ENCODE data around the gene C1orf116.

Gene C1orf116

DNA sequence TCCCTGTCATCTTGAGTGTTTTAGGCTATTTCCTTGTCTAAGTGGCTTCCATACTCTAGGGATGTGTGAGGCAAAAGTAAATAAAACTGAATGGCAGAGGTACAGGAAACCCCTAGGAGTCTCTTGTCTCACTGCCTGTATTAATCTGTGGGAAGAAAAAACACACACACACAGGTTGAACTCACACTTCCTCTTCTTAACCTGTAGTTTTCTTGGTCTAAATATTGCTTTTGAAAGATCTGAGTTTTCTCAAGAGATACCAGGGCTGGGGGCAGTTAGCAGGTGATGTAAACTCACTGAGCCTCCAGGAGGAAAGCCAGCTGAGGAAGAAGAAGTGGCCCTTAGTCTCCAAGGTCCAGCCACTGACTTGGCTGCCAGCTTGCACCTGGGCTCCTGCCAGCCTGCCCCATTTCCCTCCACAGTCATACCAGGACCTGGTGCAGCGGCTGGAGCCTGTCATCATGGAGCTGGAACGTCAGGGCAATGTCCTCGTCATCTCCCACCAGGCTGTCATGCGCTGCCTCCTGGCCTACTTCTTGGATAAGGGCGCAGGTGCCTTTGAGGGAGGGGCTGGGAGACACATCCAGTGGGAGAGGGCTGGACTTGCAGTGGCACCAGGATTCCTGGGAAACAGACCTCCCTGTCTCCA, 37.4 kb upstream of the C1orf116 start:
- no peak for DNase-seq (ENCODE audit: low spot score in 2 of 2)
- in situ Hi-C loops (cut with MboI; ENCODE audit: low sequenced_read_pairs): no loop called here
- Histone ChIP-seq H3K36me3 (replicated peaks) (no peaks in the 10 kb centered on the region), H3K27me3 (ENCODE audit: low read depth) (no peaks in the 10 kb centered on the region), H3K4me1 (no peaks in the 10 kb centered on the region), H3K4me3 (no peak overlapping the region), H3K9me3 (no peaks in the 10 kb centered on the region)

- no peaks in the 10 kb centered on the region for H3K27me3 ChIP-seq (ENCODE audit: low read depth)
- H3K36me3 ChIP-seq (replicated peaks): no peaks in the 10 kb centered on the region
- in situ Hi-C loops (cut with MboI; ENCODE audit: low sequenced_read_pairs): no loop called here
- H3K4me1 ChIP-seq: no peaks in the 10 kb centered on the region
- no peaks in the 10 kb centered on the region for H3K9me3 ChIP-seq
- DNase-seq (ENCODE audit: low spot score in 2 of 2): no peak
- no peak overlapping the region for H3K4me3 ChIP-seq
Measured at GRCh38 chr1:207069061-207069460, 36.5 kb upstream of the C1orf116 start.

GRCh38 chr1:207067665-207068064, 35.1 kb upstream of the C1orf116 start:
- no peaks in the 10 kb centered on the region for H3K9me3 ChIP-seq
- H3K4me1 ChIP-seq: no peaks in the 10 kb centered on the region
- no peaks in the 10 kb centered on the region for H3K27me3 ChIP-seq (ENCODE audit: low read depth)
- in situ Hi-C loops (cut with MboI; ENCODE audit: low sequenced_read_pairs): no loop called here
- no peaks in the 10 kb centered on the region for H3K36me3 ChIP-seq (replicated peaks)
- no peak overlapping the region for H3K4me3 ChIP-seq
- no peak for DNase-seq (ENCODE audit: low spot score in 2 of 2)

DNA sequence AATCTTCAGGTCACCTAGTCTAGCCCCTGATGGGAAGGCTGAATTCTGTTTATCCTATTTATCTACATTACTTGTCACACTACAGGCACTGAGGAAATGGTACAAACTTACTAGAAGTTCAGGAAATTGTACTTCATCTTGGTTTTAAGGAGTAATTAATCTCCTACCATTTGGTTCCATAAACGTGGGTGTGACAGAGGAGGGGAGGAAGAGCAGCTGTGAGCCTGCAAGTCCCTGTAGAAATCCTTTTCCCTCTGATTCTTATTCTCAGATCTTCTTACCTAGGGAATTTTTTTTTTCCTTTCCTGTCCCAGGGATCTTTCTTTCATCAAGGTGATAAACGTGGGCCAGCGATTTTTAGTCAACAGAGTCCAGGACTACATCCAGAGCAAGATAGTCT, 34.6 kb upstream of the C1orf116 start:
- no peaks in the 10 kb centered on the region for H3K36me3 ChIP-seq (replicated peaks)

GRCh38 chr1:207064561-207064960, 32.0 kb upstream of the C1orf116 start:
- DNase-seq (ENCODE audit: low spot score in 2 of 2): no peak
- H3K4me1 ChIP-seq: no peaks in the 10 kb centered on the region
- H3K9me3 ChIP-seq: no peaks in the 10 kb centered on the region
- in situ Hi-C loops (cut with MboI; ENCODE audit: low sequenced_read_pairs): no loop called here
- H3K36me3 ChIP-seq (replicated peaks): no peaks in the 10 kb centered on the region
- no peaks in the 10 kb centered on the region for H3K27me3 ChIP-seq (ENCODE audit: low read depth)
- no peak overlapping the region for H3K4me3 ChIP-seq

More for the DNA sequence above, 34.6 kb upstream of the C1orf116 start:
- in situ Hi-C loops (cut with MboI; ENCODE audit: low sequenced_read_pairs): no loop called here
- DNase-seq (ENCODE audit: low spot score in 2 of 2): no peak
- Histone ChIP-seq H3K4me1 (no peaks in the 10 kb centered on the region), H3K9me3 (no peaks in the 10 kb centered on the region), H3K4me3 (no peak overlapping the region), H3K27me3 (ENCODE audit: low read depth) (no peaks in the 10 kb centered on the region)

GRCh38 chr1:207063014-207063413, 30.5 kb upstream of the C1orf116 start:
- Histone ChIP-seq H3K27me3 (ENCODE audit: low read depth) (no peaks in the 10 kb centered on the region), H3K9me3 (no peaks in the 10 kb centered on the region), H3K4me3 (no peak overlapping the region), H3K36me3 (replicated peaks) (no peaks in the 10 kb centered on the region), H3K4me1 (no peaks in the 10 kb centered on the region)
- DNase-seq (ENCODE audit: low spot score in 2 of 2): no peak
- in situ Hi-C loops (cut with MboI; ENCODE audit: low sequenced_read_pairs): no loop called here

GRCh38 chr1:207062058-207062457, 29.5 kb upstream of the C1orf116 start:
- no peaks in the 10 kb centered on the region for H3K9me3 ChIP-seq
- H3K4me3 ChIP-seq: no peak overlapping the region
- no peaks in the 10 kb centered on the region for H3K4me1 ChIP-seq
- H3K36me3 ChIP-seq (replicated peaks): no peaks in the 10 kb centered on the region
- H3K27me3 ChIP-seq (ENCODE audit: low read depth): no peaks in the 10 kb centered on the region
- in situ Hi-C loops (cut with MboI; ENCODE audit: low sequenced_read_pairs): no loop called here
- DNase-seq (ENCODE audit: low spot score in 2 of 2): no peak

DNA sequence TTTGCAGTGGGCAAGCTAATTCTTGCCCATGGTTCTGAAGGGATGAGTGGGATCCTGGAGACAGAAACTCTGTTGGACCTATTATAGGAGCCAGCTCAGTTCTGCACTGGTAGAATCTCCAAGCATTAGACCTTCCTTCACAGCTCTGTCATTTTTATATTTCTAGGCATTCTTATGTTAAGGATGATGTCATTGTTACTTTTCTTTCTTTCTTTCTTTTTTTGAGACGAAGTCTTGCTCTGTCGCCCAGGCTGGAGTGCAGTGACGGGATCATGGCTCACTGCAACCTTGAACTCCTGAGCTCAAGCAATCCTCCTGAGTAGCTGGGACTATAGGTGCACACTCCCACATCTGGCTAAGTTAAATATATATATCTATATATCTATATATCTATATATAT, 28.0 kb upstream of the C1orf116 start:
- in situ Hi-C loops (cut with MboI; ENCODE audit: low sequenced_read_pairs): no loop called here
- H3K27me3 ChIP-seq (ENCODE audit: low read depth): no peaks in the 10 kb centered on the region
- DNase-seq (ENCODE audit: low spot score in 2 of 2): no peak

GRCh38 chr1:207059881-207060280, 27.3 kb upstream of the C1orf116 start:
- H3K9me3 ChIP-seq: no peaks in the 10 kb centered on the region
- in situ Hi-C loops (cut with MboI; ENCODE audit: low sequenced_read_pairs): no loop called here

More for the DNA sequence above, 28.0 kb upstream of the C1orf116 start:
- H3K4me1 ChIP-seq: no peaks in the 10 kb centered on the region
- H3K9me3 ChIP-seq: no peaks in the 10 kb centered on the region
- no peaks in the 10 kb centered on the region for H3K36me3 ChIP-seq (replicated peaks)
- no peak overlapping the region for H3K4me3 ChIP-seq

DNA sequence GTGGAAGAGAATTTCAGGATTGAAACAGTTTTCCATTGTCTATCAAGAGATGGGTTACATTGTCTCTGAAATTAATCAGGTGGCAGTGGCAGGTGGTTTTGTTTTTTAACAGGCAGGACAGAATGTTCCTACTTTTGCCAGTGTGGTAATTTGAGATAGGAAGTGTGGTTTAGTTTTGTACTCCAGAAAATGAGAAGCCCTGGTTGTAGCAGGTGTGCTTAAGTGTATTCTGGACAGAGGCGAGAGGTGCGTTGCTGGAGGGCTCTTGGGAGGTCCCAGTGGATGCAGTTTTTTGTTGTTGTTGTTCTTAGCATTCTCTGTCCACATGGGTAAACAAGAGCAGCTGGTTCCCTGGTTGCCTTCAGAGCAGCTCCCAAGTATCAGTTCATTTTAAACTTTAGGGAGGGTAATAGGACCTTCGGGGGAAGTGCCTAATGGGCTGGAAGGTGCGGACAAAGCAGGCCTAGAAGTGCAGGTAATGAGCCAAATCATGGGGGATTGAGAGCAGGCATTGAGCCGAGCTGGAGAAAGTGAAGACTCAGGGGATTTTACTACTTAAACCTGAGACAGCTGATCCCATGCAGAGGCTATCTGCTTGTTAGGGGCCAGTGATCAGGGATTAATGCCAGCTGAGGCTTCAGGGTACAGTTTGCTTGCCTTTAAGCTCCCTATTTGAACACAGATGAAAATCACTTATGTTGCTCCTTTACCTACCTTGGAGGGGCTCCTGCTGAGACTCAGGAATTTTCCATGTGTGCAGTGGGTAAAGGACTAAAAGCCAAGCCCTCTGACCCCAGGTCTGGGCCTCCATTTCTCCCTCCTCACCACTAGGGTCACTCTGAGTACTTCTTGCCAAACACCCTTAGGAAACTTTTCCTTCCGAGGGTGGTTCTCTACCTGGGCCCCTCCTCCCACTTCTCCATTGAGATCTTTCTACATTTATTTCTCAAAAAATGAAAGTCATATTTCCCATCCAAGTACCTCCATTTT, 26.6 kb upstream of the C1orf116 start:
- Histone ChIP-seq H3K9me3 (no peaks in the 10 kb centered on the region), H3K36me3 (replicated peaks) (no peaks in the 10 kb centered on the region), H3K4me1 (no peaks in the 10 kb centered on the region), H3K27me3 (ENCODE audit: low read depth) (no peaks in the 10 kb centered on the region), H3K4me3 (no peak overlapping the region)
- in situ Hi-C loops (cut with MboI; ENCODE audit: low sequenced_read_pairs): no loop called here
- no peak for DNase-seq (ENCODE audit: low spot score in 2 of 2)

More at GRCh38 chr1:207059881-207060280, 27.3 kb upstream of the C1orf116 start:
- no peak overlapping the region for H3K4me3 ChIP-seq
- no peaks in the 10 kb centered on the region for H3K4me1 ChIP-seq
- H3K36me3 ChIP-seq (replicated peaks): no peaks in the 10 kb centered on the region
- no peak for DNase-seq (ENCODE audit: low spot score in 2 of 2)
- H3K27me3 ChIP-seq (ENCODE audit: low read depth): no peaks in the 10 kb centered on the region

DNA sequence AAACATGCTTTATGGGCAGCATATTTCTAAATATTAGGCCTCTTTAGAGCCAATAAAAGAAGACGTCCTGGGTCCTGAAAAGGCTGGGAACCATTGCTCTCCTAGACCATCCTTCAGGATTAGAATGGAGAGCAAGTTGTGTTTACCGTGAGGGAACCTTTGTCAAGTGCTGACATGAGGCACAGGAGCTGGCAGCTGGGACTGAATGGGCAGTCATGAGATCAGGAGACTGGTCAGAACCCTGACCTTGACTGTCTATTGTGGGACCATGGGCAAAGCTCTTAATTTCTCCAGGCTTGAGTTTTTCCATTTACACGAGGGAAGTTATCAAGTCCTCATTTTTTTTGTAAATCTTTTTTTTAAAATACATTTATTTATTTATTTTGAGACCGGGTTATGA, 25.7 kb upstream of the C1orf116 start:
- in situ Hi-C loops (cut with MboI; ENCODE audit: low sequenced_read_pairs): no loop called here

DNA sequence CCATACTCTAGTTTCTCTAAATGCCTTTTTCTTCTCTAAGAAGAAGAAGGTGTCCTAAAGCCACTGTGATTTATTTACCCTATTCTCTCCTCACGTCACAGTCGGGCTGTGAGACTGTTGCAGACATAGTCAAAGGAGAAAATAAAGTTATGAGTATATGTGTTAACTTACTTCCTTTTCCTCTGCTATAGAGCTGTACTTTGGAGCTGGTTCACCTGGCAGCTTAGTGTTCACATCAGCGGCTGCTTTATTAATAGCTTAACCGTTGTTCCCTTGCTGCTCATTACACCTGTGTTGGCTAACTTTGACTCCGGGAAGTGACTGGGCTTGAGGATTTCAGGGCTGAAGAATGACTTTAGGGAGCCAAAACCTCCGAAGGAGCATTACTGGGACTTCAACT, 24.1 kb upstream of the C1orf116 start:
- in situ Hi-C loops (cut with MboI; ENCODE audit: low sequenced_read_pairs): no loop called here

More for the DNA sequence above, 25.7 kb upstream of the C1orf116 start:
- Histone ChIP-seq H3K4me1 (no peaks in the 10 kb centered on the region), H3K36me3 (replicated peaks) (no peaks in the 10 kb centered on the region), H3K27me3 (ENCODE audit: low read depth) (no peaks in the 10 kb centered on the region), H3K4me3 (no peak overlapping the region), H3K9me3 (no peaks in the 10 kb centered on the region)
- DNase-seq (ENCODE audit: low spot score in 2 of 2): no peak

GRCh38 chr1:207055386-207056001, 22.9 kb upstream of the C1orf116 start:
- H3K27me3 ChIP-seq (ENCODE audit: low read depth): no peaks in the 10 kb centered on the region
- H3K4me3 ChIP-seq: no peak overlapping the region
- H3K36me3 ChIP-seq (replicated peaks): no peaks in the 10 kb centered on the region
- no peak for DNase-seq (ENCODE audit: low spot score in 2 of 2)
- in situ Hi-C loops (cut with MboI; ENCODE audit: low sequenced_read_pairs): no loop called here
- H3K9me3 ChIP-seq: no peaks in the 10 kb centered on the region
- H3K4me1 ChIP-seq: no peaks in the 10 kb centered on the region; the same call in 1 of the 2 replicates

More for the DNA sequence above, 24.1 kb upstream of the C1orf116 start:
- no peak overlapping the region for H3K4me3 ChIP-seq
- no peak for DNase-seq (ENCODE audit: low spot score in 2 of 2)
- no peaks in the 10 kb centered on the region for H3K9me3 ChIP-seq
- H3K36me3 ChIP-seq (replicated peaks): no peaks in the 10 kb centered on the region
- H3K4me1 ChIP-seq: no peaks in the 10 kb centered on the region; the same call in 1 of the 2 replicates
- H3K27me3 ChIP-seq (ENCODE audit: low read depth): no peaks in the 10 kb centered on the region

GRCh38 chr1:207054491-207054890, 21.9 kb upstream of the C1orf116 start:
- Histone ChIP-seq H3K4me3 (no peak overlapping the region), H3K9me3 (no peaks in the 10 kb centered on the region), H3K4me1 (no peaks in the 10 kb centered on the region; the same call in 1 of the 2 replicates), H3K36me3 (replicated peaks) (no peaks in the 10 kb centered on the region), H3K27me3 (ENCODE audit: low read depth) (no peaks in the 10 kb centered on the region)
- DNase-seq (ENCODE audit: low spot score in 2 of 2): no peak
- in situ Hi-C loops (cut with MboI; ENCODE audit: low sequenced_read_pairs): no loop called here

Measured in HAP-1 (cell line).